ENCODE results near the gene KIAA1217. TPM values are rescaled to one million over a fixed set of nuclear protein-coding genes. Genes with fewer than 3 reads are reported as not detected.

Gene KIAA1217
- total and polyA plus RNA-seq, 12 donors: 10.8 to 73.7 (median 40.8) TPM

DNA sequence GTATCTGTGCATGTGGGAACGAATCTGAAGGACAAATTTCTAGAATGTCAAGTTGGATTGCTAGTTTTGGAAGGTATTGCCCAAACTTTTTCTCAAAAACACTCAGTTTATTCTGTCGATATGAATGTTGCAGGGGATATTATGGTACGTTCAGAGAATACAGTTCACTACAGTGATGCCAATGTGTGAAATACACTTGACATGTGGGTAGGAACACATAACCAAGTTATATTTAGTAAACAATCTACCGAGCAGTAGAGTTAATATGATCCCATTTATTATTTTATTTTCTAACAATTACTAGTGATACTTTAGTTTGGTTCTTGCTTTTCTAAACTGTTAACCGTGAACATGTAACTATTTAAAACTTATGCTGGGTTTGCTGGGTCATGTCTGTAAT is 37.4 kb downstream of the KIAA1217 start:
- Histone ChIP-seq H3K9me3 (replicated peaks in 1 of 3) (no peaks in the 10 kb centered on the region), H3K27me3 (no peaks in the 10 kb centered on the region), H3K27ac (no peak overlapping the region), H3K36me3 (replicated peaks in 1 of 2) (no peaks in the 10 kb centered on the region), H3K4me1 (replicated peaks in 1 of 2) (no peaks in the 10 kb centered on the region), H3K4me3 (no peak overlapping the region)
- TF ChIP-seq, protein P1, sequence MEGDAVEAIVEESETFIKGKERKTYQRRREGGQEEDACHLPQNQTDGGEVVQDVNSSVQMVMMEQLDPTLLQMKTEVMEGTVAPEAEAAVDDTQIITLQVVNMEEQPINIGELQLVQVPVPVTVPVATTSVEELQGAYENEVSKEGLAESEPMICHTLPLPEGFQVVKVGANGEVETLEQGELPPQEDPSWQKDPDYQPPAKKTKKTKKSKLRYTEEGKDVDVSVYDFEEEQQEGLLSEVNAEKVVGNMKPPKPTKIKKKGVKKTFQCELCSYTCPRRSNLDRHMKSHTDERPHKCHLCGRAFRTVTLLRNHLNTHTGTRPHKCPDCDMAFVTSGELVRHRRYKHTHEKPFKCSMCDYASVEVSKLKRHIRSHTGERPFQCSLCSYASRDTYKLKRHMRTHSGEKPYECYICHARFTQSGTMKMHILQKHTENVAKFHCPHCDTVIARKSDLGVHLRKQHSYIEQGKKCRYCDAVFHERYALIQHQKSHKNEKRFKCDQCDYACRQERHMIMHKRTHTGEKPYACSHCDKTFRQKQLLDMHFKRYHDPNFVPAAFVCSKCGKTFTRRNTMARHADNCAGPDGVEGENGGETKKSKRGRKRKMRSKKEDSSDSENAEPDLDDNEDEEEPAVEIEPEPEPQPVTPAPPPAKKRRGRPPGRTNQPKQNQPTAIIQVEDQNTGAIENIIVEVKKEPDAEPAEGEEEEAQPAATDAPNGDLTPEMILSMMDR (IDR thresholded peaks at IDR 0.05): no peak
- no peak for TF ChIP-seq POLR2A (IDR thresholded peaks at IDR 0.05)
- WGBS, 4 donors: 58 to 79% (median 64%) methylated on average over 5 of the region's 5 CpGs
- intact Hi-C loops (cut with DNase I): no loop called here
- DNase-seq: no peak

DNA sequence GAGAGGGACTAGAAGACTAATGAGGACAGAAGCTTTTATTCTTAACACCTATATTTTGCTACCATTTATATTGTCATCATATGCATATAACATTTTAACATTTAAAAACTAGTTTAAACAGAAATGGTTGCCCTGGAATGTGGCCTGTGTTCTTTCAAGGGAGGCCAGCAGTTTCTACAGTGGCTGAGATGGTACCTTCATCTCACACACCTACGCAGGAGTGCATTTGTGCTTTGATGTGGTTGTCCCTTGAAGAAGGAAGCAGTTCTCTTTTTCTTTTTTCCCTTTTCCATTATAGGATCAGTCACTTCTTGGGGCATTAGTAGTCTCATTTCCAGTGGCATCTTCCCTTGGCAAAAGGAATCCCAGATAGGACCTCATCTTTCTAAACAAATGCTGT is 38.9 kb downstream of the KIAA1217 start:
- intact Hi-C loops (cut with DNase I): no loop called here
- 49 to 96% (median 92%) methylated on average over 1 of the region's 1 CpG for WGBS, 4 donors

DNA sequence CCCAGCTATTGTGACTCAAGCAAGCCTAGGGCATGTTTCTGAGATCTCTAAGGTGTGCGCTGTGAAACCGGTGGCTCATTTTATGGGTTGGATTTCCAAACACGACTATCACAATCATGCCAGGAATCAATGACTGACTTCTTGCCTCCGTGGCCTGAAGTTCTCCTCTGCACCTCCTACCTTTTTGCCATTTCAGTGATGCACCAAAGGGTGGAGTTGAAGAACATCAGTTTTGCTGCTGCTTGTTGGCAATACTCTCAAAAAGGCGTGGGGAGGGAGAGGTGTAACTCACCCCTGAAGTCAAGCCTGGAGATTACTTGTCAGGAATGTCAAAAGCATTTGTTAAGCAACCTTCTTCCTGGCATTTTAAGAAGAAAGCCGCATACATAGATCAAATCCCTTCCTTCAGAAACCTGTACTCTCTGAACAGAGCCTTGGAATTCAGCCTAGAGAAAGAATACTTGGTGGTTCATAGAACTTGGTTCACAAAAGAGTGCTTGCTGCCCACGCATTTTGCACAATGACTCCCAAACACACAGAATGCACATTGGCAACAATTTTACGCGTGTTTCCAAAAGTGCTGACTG is 41.0 kb downstream of the KIAA1217 start:
- Histone ChIP-seq H3K27ac (peak overlapping the region in 1 of 5 donors; percentile 42), H3K36me3 (replicated peaks in 1 of 2) (no peaks in the 10 kb centered on the region), H3K27me3 (no peaks in the 10 kb centered on the region), H3K4me3 (no peak overlapping the region), H3K9me3 (replicated peaks in 1 of 3) (no peaks in the 10 kb centered on the region), H3K4me1 (replicated peaks in 1 of 2) (no peaks in the 10 kb centered on the region)
- DNase-seq: no peak
- WGBS, 4 donors: 77 to 85% (median 83%) methylated on average over 9 of the region's 9 CpGs
- no peak for TF ChIP-seq POLR2A (IDR thresholded peaks at IDR 0.05)
- TF ChIP-seq, protein P1 (IDR thresholded peaks at IDR 0.05): no peak
- intact Hi-C loops (cut with DNase I): no loop called here

More for the DNA sequence above, 38.9 kb downstream of the KIAA1217 start:
- no peak for DNase-seq
- Histone ChIP-seq H3K27ac (no peak overlapping the region), H3K4me1 (replicated peaks in 1 of 2) (no peaks in the 10 kb centered on the region), H3K4me3 (no peak overlapping the region), H3K27me3 (no peaks in the 10 kb centered on the region), H3K9me3 (replicated peaks in 1 of 3) (no peaks in the 10 kb centered on the region), H3K36me3 (replicated peaks in 1 of 2) (no peaks in the 10 kb centered on the region)
- no peak for TF ChIP-seq POLR2A (IDR thresholded peaks at IDR 0.05)
- TF ChIP-seq, protein P1 (IDR thresholded peaks at IDR 0.05): no peak

DNA sequence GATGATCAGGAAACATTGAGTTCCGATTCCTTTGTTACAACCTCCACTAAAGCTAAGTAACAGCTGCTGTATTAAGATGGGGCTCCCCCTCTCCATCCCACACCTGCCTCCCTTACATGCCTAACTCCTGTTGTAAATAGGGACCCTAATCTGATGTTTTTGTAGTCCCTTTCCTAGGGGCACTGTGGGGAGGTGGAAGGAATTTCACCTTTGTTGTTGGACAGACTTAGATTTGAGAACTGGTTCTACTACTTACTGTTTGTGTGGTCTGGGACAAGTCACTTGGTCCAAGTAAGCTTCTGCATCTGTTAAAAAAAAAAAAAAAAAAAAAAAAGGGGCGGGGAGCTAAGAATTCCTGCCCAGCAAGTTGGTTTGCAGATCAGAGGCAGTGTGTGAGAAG is 42.6 kb downstream of the KIAA1217 start:
- intact Hi-C loops (cut with DNase I): no loop called here
- H3K36me3 ChIP-seq (replicated peaks in 1 of 2): no peaks in the 10 kb centered on the region
- H3K4me1 ChIP-seq (replicated peaks in 1 of 2): peaks cover 13 to 16% of the 10 kb centered on the region in 2 donors
- WGBS, 4 donors: 63 to 90% (median 75%) methylated on average over 2 of the region's 2 CpGs
- no peak overlapping the region for H3K4me3 ChIP-seq
- no peaks in the 10 kb centered on the region for H3K9me3 ChIP-seq (replicated peaks in 1 of 3)
- DNase-seq: no peak
- TF ChIP-seq POLR2A (IDR thresholded peaks at IDR 0.05): no peak
- TF ChIP-seq, protein P1 (IDR thresholded peaks at IDR 0.05): no peak
- H3K27me3 ChIP-seq: no peaks in the 10 kb centered on the region
- H3K27ac ChIP-seq: no peak overlapping the region

Data from adrenal gland (tissue), 12 donors.